Measurements from ENCODE around the gene ABCC12.

GRCh38 chr16:48203974-48204824, 48.4 kb upstream of the ABCC12 start:
- TF ChIP-seq CTCF (IDR thresholded peaks at IDR 0.05) (no peak), POLR2A (IDR thresholded peaks at IDR 0.05) (no peak)
